ENCODE measurements around the gene AGBL4.
"Not testable (repeated sequence)": the region's sequence is repeated elsewhere in the genome, so short reads cannot be mapped to it uniquely, and the experiment has no call there.

Gene AGBL4

GRCh38 chr1:48523558-48523957 is 1500.2 kb downstream of the AGBL4 start (continued):
- TF ChIP-seq, protein P1, sequence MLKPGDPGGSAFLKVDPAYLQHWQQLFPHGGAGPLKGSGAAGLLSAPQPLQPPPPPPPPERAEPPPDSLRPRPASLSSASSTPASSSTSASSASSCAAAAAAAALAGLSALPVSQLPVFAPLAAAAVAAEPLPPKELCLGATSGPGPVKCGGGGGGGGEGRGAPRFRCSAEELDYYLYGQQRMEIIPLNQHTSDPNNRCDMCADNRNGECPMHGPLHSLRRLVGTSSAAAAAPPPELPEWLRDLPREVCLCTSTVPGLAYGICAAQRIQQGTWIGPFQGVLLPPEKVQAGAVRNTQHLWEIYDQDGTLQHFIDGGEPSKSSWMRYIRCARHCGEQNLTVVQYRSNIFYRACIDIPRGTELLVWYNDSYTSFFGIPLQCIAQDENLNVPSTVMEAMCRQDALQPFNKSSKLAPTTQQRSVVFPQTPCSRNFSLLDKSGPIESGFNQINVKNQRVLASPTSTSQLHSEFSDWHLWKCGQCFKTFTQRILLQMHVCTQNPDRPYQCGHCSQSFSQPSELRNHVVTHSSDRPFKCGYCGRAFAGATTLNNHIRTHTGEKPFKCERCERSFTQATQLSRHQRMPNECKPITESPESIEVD (tag by site-specific recombination; IDR thresholded peaks at IDR 0.05), result no peak
- TF ChIP-seq ZNF394 (tag by site-specific recombination; IDR thresholded peaks at IDR 0.05; ENCODE audit: borderline replicate concordance) (no peak), KLF16 (tag by site-specific recombination; IDR thresholded peaks at IDR 0.05) (no peak)

DNA sequence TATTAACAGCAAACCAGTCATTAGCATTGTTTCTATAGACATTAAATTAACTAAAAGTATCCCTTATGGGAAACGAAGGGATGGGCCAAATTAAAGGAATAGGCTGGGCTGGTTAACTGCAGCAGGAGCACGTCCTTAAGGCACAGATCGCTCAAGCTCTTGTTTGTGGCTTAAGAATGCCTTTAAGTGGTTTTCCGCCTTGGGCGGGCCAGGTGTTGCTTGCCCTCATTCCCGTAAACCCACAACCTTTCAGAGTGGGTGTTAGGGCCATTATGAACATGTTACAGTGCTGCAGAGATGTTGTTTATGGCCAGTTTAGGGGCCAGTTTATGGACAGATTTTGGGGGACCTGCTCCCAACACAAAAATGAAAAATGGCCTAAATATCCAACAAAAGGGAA is 1503.9 kb downstream of the AGBL4 start:
- H3K9me3 ChIP-seq (ENCODE audit: control insufficient read depth, insufficient read depth, low read depth, low read length); H3K4me3 ChIP-seq (ENCODE audit: low read depth, low read length); H3K4me1 ChIP-seq (ENCODE audit: control insufficient read depth, insufficient read depth, low read length); POLR2A ChIA-PET; H3K27ac ChIP-seq (ENCODE audit: extremely low read depth, low read depth, low read length); H3K36me3 ChIP-seq (ENCODE audit: control insufficient read depth in 2 of 2, insufficient read depth in 1 of 2, low read length in 2 of 2): not testable (repeated sequence)
- CTCF ChIA-PET, result interaction anchor here (0.6 to 3.1 kb wide), 2 partner anchors 11 to 1131 kb away, joined by 3 to 10 read pairs; no protein-coding TSS in a partner anchor

GRCh38 chr1:48506870-48507269 is 1516.9 kb downstream of the AGBL4 start:
- CTCF ChIA-PET, result interaction anchor here (2.8 kb wide), 1 partner anchor 9 kb away, joined by 16 read pairs; no protein-coding TSS in a partner anchor
- POLR2A ChIA-PET, result no interaction called here
- Histone ChIP-seq H3K4me1 (ENCODE audit: control insufficient read depth, insufficient read depth, low read length) (no peaks in the 10 kb centered on the region), H3K27ac (ENCODE audit: extremely low read depth, low read depth, low read length) (no peak overlapping the region), H3K36me3 (ENCODE audit: control insufficient read depth in 2 of 2, insufficient read depth in 1 of 2, low read length in 2 of 2) (no peaks in the 10 kb centered on the region), H3K4me3 (ENCODE audit: low read depth, low read length) (no peak overlapping the region), H3K9me3 (ENCODE audit: control insufficient read depth, insufficient read depth, low read depth, low read length) (no peaks in the 10 kb centered on the region)
- TF ChIP-seq ZNF555 (tag by site-specific recombination; conservative IDR thresholded peaks at IDR 0.05) (no peak), TCF7L2 (IDR thresholded peaks at IDR 0.05; ENCODE audit: borderline replicate concordance, low read depth, low read length) (no peak), ZNF610 (tag by site-specific recombination; IDR thresholded peaks at IDR 0.05; ENCODE audit: borderline replicate concordance) (no peak), ZFP41 (tag by site-specific recombination; IDR thresholded peaks at IDR 0.05; ENCODE audit: borderline replicate concordance) (no peak), ZNF704 (tag by site-specific recombination; IDR thresholded peaks at IDR 0.05) (no peak), ZNF140 (tag by site-specific recombination; IDR thresholded peaks at IDR 0.05) (no peak), IKZF3 (tag by site-specific recombination; IDR thresholded peaks at IDR 0.05) (no peak), ZNF175 (tag by site-specific recombination; IDR thresholded peaks at IDR 0.05) (no peak), ZSCAN23 (tag by site-specific recombination; IDR thresholded peaks at IDR 0.05) (no peak)
- TF ChIP-seq, protein P2, sequence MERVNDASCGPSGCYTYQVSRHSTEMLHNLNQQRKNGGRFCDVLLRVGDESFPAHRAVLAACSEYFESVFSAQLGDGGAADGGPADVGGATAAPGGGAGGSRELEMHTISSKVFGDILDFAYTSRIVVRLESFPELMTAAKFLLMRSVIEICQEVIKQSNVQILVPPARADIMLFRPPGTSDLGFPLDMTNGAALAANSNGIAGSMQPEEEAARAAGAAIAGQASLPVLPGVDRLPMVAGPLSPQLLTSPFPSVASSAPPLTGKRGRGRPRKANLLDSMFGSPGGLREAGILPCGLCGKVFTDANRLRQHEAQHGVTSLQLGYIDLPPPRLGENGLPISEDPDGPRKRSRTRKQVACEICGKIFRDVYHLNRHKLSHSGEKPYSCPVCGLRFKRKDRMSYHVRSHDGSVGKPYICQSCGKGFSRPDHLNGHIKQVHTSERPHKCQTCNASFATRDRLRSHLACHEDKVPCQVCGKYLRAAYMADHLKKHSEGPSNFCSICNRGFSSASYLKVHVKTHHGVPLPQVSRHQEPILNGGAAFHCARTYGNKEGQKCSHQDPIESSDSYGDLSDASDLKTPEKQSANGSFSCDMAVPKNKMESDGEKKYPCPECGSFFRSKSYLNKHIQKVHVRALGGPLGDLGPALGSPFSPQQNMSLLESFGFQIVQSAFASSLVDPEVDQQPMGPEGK (tag by site-specific recombination; IDR thresholded peaks at IDR 0.05), result no peak
- TF ChIP-seq, protein P3, sequence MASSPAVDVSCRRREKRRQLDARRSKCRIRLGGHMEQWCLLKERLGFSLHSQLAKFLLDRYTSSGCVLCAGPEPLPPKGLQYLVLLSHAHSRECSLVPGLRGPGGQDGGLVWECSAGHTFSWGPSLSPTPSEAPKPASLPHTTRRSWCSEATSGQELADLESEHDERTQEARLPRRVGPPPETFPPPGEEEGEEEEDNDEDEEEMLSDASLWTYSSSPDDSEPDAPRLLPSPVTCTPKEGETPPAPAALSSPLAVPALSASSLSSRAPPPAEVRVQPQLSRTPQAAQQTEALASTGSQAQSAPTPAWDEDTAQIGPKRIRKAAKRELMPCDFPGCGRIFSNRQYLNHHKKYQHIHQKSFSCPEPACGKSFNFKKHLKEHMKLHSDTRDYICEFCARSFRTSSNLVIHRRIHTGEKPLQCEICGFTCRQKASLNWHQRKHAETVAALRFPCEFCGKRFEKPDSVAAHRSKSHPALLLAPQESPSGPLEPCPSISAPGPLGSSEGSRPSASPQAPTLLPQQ (tag by site-specific recombination; IDR thresholded peaks at IDR 0.05), result no peak
- TF ChIP-seq, protein P4, sequence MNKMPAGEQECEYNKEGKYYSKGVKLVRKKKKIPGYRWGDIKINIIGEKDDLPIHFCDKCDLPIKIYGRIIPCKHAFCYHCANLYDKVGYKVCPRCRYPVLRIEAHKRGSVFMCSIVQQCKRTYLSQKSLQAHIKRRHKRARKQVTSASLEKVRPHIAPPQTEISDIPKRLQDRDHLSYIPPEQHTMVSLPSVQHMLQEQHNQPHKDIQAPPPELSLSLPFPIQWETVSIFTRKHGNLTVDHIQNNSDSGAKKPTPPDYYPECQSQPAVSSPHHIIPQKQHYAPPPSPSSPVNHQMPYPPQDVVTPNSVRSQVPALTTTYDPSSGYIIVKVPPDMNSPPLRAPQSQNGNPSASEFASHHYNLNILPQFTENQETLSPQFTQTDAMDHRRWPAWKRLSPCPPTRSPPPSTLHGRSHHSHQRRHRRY (tag by site-specific recombination; IDR thresholded peaks at IDR 0.05), result no peak
- TF ChIP-seq, protein P5, sequence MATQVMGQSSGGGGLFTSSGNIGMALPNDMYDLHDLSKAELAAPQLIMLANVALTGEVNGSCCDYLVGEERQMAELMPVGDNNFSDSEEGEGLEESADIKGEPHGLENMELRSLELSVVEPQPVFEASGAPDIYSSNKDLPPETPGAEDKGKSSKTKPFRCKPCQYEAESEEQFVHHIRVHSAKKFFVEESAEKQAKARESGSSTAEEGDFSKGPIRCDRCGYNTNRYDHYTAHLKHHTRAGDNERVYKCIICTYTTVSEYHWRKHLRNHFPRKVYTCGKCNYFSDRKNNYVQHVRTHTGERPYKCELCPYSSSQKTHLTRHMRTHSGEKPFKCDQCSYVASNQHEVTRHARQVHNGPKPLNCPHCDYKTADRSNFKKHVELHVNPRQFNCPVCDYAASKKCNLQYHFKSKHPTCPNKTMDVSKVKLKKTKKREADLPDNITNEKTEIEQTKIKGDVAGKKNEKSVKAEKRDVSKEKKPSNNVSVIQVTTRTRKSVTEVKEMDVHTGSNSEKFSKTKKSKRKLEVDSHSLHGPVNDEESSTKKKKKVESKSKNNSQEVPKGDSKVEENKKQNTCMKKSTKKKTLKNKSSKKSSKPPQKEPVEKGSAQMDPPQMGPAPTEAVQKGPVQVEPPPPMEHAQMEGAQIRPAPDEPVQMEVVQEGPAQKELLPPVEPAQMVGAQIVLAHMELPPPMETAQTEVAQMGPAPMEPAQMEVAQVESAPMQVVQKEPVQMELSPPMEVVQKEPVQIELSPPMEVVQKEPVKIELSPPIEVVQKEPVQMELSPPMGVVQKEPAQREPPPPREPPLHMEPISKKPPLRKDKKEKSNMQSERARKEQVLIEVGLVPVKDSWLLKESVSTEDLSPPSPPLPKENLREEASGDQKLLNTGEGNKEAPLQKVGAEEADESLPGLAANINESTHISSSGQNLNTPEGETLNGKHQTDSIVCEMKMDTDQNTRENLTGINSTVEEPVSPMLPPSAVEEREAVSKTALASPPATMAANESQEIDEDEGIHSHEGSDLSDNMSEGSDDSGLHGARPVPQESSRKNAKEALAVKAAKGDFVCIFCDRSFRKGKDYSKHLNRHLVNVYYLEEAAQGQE (tag by site-specific recombination; IDR thresholded peaks at IDR 0.05), result no peak

Data from HEK293 (cell line).